ENCODE measurements around the gene DENND4A.
A peak's percentile ranks its signal among the peaks of the same experiment; 100 is the strongest.

The DENND4A gene

DNA sequence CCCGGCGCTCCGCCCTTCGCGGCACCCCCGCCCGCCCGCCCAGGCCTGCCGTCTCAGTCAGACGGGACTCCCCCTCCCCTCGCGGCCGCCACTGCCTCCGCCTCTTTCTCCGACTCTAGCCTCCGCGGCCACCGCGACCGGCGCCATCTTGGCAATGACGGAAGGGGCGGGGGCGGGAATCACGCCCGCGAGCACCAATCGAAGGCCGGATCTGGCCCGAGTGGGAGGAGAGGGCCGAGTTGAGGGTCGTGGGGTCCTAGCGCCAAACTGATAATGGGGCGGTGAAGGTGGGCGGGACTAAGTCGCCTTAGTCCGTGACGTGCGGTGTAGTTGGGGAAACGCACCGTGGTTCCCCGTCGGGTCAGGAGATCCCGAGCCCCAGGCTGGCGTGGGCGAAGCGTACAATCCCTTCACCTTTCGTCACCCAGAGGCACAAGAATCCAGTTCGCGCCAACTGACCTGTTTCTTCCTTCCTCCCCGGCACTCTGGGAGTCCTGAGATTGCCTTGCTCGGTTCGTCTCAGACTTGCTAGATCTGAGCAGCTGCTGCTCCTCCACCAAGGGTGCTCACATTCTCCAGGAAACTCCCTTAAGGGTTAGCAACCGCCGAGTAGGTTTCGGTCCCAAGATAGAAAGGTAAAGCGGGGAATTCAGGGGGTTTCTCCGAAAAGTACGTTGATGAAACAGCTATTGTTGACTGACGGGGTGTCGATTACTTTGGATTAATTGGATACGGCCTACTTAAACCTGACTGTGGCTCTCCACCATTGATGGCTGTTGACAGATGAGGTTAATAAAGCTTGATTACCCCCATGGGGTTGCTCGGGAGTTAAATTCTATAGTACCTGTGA, at the start of gene DENND4A:
DENND4A (minus strand) TSS at position 156 of the 850 bp plus-strand sequence. CDS start 35,843 bp downstream, outside the sequence.
- peak; percentile 93 to 100 (median 99) for DNase-seq

- DNase-seq, result no peak
Measured at GRCh38 chr15:65841121-65841930, 49.2 kb upstream of the DENND4A start.

- no peak for DNase-seq
Measured at GRCh38 chr15:65839985-65840384, 47.9 kb upstream of the DENND4A start.

DNA sequence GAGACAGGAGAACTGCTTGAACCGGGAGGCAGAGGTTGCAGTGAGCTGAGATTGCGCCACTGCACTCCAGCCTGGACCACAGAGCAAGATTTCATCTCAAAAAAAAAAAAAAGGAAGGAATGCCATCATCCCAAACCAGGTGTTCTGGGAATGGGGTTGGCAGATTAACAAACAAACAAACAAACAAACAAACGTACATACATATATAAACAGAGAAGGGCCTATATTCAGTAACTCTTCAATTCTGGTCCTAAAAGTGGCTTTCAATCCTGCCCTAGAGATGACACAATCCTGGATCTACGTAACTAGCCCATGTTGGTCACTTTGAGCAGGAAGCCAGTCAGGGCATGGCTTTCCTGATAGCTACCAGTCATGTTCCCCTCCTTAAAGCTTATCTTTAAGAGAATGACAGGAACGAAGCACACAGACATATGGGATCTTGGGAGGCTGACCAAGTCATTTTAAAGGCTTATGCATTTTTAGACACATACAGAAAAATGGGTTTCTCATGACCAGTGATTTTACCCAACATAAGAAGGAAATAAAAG, 47.3 kb upstream of the DENND4A start:
- no peak for DNase-seq

DNA sequence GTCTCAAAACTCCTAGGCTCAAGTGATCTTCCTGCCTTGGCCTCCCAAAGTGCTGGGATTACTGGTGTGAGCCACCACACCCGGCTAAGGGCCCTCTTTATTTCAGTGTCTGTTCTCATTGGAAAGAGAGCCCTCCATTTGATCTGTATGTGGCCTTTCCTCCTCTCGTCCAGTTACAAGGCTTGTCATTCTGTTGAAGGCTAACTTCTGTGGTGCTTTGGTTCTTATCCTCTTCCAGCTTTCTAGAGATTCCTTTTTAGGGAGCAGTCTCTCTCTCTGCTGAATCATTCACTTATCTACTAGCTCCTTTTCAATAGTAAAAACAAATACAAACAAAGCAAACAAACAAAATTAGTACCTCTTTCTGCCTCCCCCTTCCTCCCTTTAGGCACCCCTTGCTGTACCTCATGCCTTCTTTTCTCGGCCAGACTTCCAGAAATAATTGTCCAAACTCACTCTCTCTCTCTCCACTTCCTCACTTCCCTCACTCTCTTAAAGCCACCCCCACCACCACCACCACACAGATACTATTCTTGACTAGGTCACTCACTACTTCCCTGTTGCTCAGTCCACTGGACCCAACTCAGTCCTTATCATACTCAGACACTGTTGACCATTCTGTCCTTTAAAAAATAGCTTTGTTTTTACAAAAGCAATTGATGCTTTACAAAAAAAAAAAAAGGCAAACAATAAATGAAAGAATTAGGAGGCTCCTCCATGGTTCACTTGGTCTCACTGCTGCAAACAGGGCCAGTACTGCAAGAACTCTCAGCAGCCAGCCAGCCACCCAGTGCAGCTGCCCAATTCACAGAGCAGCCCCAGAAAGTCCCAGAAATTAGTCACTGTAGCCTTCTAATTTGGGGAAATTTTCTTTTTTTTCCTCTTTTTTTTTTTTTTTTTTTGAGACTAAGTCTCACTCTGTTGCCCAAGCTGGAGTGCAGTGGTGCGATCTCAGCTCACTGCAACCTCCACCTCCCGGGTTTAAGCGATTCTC, 45.5 kb upstream of the DENND4A start:
- no peak for DNase-seq

- peak in 1 of 3 experiments; percentile 34 for DNase-seq
Measured at GRCh38 chr15:65836665-65837064, 44.6 kb upstream of the DENND4A start.

DNA sequence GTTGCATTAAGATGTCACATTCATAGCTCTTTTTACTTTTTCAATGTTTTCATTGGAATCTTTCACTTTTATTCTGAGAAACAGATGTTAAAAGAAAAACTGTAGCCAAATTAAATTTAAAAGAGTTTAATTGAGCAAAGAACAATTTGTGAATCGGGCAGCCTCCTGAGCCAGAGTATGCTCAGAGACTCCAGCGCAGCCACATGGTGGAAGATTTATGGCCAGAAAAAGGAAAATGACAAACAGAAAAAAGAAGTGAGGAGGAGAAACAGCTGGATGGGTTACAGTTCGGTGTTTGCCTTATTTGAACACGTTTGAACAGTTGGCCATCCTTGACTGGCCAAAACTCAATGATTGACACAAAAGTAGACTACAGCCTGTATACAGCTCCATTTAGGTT, 43.4 kb upstream of the DENND4A start:
- peak in 1 of 3 experiments; percentile 49 for DNase-seq

- DNase-seq, result no peak
Measured at GRCh38 chr15:65834603-65835282, 42.6 kb upstream of the DENND4A start.

DNA sequence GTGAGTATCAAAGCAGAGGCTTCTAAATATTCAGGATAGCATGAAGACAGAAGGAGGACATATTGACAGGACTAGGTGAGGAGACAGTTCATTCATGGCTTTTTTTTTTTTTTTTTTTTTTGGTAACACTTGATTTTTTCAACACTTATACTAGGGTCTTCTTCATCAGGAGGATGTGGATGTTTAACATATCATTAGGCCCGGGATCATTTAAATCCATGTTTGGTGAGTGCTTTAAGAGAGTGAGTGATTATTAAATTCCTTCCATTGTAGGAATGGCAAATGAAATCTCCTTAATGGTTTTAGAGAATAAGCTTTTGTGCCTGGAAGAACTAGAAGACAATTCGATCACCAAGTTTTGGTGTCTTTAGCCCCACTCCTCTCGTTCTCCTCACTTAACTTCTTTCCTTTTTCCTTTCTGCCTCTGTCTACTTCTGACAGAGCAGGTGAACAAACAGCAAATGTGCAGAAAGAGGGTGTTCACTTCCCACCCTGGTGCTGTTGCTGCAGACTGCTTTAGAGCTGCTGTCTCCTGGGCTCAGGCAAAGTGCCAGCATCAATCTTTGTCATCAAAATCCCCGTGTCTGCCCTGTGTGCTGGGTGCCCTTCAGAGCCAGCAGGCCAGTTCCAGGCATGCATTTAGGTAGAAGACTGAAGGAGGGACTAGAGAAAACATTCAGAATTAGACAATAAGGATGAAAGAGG, 41.6 kb upstream of the DENND4A start:
- DNase-seq, result peak; percentile 2 to 92 (median 73)

GRCh38 chr15:65832549-65833364, 40.7 kb upstream of the DENND4A start:
- DNase-seq, result peak; percentile 95 to 100 (median 98)

DNA sequence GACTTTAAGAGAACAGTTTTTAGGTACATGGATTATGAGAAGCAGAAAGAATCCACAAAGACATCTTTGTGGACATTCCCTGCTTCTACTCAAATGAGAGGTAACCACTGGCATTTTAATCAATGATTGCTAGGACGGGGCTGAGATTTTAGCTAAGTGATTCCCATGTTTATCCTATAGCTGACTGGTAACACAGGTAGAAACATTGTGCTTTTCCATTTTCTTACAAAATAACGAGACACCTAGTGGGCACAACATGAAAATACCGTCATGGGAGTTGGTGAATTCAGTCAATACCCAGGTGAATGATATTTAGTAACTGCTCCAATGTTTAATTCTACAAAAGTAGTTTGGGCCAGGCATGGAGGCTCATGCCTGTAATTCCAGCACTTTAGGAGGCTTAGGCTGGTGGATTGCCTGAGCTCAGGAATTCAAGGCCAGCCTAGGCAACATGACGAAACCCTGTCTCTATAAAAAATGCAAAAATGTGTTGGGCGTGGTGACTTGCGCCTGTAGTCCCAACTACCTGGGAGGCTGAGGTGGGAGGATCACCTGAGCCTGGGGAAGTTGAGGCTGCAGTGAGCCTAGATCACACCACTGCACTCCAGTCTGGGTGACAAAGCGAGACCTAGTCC, 37.2 kb upstream of the DENND4A start:
- DNase-seq, result peak in 1 of 3 experiments; percentile 58

DNA sequence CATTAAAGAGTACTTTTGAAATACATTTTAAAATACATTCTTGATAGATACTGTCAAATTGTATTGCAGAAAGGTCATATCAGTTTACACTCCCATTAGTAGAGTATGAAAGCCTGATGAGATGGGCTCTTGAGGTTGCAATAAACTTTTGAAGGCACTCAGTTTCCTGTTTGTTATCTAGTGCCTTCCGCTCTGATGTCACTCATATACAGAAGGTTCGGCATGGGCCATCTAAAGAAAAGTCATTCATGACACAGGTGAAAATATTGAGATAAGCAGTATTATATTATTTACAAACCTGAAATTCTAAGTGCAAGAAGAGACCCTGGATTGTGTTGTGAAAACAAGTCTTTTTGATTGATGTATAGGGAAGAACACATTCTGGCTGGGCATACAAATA, 36.5 kb upstream of the DENND4A start:
- no peak for DNase-seq

DNA sequence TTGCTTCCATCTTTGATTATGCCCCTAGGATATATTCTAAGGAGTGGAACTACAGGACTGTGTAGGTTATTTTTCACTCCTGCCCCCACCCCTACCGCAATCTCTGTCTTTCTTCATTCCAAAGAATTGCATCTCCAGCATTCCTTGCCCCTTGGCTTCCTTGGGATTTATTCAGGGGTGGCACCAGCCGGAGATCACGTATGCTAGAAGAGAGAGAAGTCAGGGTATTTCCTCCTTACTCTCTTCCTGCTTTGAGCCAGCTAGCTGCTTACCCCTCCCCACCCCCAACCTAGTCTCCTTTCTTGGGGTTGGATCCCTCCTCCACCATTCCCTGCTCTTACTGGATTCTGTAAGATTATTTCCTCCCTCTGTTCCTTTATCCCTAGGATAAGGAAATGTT, 35.0 kb upstream of the DENND4A start:
- DNase-seq, result no peak

- peak in 1 of 3 experiments; percentile 24 for DNase-seq
Measured at GRCh38 chr15:65824941-65825544, 33.0 kb upstream of the DENND4A start.

DNA sequence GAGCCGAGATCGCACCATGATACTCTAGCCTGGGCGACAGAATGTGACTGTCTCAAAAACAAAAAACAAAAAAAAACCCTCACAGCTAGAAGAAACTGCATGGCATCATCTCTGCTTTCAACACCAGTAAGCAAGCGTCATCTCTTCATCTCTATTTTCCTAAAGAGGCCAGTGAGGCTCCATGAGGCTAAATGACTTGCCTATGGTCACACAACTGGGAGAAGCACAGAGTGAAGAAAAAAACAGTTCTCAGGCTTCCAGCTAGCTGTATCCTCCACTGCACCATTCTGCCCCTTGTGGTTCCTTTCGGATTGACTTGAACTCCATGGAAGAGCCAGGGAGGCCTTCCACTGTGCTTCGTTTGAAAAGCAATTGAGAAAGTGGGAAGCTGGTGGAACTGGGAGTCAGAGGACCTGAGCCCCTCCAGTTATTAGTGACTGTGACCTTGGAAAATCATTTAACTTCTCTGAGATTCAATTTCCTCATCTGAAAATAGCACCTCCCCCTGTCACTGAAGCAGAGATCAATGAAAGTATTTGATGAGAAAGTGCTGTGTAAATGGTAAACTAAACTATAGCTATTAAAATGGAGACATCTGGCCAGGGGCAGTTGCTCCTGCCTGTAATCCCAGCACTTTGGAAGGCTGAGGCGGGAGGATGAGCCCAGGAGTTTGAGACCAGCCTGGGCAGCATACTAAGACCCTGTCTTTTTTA, 32.1 kb upstream of the DENND4A start:
- peak; percentile 23 to 71 (median 53) for DNase-seq

DNA sequence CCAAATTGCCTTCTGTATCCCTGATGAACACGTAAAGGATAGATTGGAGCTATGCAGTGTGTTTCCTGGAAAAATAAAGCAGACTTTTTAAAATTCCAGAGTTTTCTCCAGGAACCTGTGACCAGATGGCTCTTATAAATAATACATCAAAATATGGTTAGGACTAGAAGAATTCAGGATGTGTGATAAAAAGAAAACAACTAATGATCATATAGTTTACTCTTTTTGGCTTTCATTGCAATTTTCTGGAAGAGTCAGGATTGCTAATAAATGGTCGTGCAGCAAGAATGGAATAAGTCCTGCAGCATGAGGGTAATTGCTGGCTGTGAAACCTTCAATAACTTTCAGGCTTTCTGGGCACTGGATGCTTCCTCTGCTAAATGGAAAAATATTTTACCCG, 30.2 kb upstream of the DENND4A start:
- no peak for DNase-seq

- no peak for DNase-seq
Measured at GRCh38 chr15:65821070-65821469, 29.0 kb upstream of the DENND4A start.

- peak in 2 of 3 experiments; percentile 38 to 79 for DNase-seq
Measured at GRCh38 chr15:65819563-65819960, 27.5 kb upstream of the DENND4A start.
